ENCODE data around the gene KATNAL2.

The KATNAL2 gene

DNA sequence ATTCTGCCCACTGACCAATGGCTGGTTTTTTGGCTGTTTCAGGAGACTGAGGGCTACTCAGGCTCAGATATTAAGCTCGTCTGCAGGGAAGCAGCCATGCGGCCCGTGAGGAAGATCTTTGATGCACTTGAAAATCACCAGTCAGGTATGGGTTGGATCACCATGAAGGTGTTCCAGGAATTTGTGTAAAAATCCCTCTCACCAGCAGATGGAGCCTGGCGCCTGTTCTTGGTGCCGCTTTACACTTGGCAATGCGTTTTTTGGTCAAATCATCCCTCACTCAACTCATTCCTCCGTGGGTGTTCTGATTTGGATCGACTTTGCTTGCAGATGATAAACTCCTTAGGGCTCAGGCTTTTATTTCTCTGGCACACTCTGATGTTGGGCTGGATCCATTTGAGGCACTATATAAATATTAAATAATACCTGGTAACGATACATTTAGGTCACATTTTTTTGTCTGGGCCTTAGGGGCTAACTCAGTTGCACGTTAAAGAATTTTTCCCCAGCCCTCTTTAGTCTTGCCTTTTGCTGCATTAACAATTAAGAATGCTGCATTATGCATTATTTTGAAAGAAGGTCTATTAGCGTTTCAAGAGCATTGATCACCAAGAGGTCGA is 182.9 kb downstream of the KATNAL2 start:
- TF ChIP-seq, protein P1, sequence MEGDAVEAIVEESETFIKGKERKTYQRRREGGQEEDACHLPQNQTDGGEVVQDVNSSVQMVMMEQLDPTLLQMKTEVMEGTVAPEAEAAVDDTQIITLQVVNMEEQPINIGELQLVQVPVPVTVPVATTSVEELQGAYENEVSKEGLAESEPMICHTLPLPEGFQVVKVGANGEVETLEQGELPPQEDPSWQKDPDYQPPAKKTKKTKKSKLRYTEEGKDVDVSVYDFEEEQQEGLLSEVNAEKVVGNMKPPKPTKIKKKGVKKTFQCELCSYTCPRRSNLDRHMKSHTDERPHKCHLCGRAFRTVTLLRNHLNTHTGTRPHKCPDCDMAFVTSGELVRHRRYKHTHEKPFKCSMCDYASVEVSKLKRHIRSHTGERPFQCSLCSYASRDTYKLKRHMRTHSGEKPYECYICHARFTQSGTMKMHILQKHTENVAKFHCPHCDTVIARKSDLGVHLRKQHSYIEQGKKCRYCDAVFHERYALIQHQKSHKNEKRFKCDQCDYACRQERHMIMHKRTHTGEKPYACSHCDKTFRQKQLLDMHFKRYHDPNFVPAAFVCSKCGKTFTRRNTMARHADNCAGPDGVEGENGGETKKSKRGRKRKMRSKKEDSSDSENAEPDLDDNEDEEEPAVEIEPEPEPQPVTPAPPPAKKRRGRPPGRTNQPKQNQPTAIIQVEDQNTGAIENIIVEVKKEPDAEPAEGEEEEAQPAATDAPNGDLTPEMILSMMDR (IDR thresholded peaks at IDR 0.05; ENCODE audit: low read depth, low read length) = peak; percentile 79
- no peak overlapping the region for H3K4me3 ChIP-seq (ENCODE audit: low read depth, low read length)

DNA sequence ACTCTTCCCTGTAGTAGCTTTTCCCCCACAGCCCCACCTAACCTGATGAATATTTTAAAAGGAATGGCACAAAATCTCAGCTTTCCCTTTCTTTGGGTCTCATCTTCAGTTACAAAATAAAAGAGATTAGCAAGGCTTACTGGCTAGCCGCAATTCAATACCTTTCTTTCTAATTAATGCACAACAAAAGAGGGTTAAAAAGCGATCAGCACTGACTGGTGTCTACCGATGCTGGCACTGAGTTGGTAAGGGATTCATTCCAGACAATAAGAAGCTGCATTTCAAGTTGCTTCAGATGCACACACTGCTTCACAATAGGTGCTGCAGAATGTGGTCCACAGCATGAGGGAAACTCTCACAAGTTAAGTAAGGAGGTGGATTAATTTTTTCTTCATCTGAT is 191.0 kb downstream of the KATNAL2 start:
- no peak overlapping the region for H3K4me3 ChIP-seq (ENCODE audit: low read depth, low read length)
- TF ChIP-seq, protein P1 (IDR thresholded peaks at IDR 0.05; ENCODE audit: low read depth, low read length) = no peak

DNA sequence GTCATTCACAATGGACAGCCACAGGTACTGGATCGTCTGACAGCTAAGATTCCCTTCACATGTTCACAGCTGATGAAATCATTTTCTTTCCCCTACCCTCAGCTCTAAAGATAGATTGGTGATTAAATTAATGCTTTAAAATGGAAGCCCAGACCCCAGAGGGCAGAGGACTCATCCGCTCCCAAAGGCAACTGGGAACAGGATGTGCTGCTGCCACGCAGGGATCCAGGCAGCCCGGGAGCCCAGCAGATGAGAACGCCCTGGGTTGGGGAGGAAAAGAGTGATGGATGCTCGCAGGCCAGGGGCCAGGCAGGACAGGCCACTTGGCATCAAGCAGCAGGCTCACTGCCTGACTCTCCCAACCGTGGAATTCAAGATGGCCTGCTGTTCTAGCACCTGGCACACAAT is 191.6 kb downstream of the KATNAL2 start:
- H3K4me3 ChIP-seq (ENCODE audit: low read depth, low read length) = no peak overlapping the region
- TF ChIP-seq, protein P1 (IDR thresholded peaks at IDR 0.05; ENCODE audit: low read depth, low read length) = no peak

DNA sequence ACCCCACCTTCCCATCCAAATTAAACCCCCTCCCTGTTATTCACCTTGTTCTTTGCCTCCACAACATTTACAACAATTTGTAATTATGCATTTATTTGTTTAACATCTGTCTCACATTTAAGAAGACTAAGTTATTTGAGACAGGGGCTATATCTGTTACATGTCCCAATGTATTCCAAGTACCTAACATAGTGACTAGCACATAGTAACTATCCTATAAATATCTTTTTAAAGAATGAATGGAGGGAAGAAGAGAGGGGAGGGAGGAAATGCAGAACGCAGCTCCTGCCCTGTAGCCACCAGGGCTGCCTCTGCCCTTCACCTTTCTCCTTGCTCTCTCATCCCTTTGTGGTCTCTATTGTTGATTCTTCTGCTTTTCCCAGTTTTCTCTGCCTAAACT is 192.3 kb downstream of the KATNAL2 start:
- H3K4me3 ChIP-seq (ENCODE audit: low read depth, low read length) = no peak overlapping the region
- TF ChIP-seq, protein P1 (IDR thresholded peaks at IDR 0.05; ENCODE audit: low read depth, low read length) = no peak

DNA sequence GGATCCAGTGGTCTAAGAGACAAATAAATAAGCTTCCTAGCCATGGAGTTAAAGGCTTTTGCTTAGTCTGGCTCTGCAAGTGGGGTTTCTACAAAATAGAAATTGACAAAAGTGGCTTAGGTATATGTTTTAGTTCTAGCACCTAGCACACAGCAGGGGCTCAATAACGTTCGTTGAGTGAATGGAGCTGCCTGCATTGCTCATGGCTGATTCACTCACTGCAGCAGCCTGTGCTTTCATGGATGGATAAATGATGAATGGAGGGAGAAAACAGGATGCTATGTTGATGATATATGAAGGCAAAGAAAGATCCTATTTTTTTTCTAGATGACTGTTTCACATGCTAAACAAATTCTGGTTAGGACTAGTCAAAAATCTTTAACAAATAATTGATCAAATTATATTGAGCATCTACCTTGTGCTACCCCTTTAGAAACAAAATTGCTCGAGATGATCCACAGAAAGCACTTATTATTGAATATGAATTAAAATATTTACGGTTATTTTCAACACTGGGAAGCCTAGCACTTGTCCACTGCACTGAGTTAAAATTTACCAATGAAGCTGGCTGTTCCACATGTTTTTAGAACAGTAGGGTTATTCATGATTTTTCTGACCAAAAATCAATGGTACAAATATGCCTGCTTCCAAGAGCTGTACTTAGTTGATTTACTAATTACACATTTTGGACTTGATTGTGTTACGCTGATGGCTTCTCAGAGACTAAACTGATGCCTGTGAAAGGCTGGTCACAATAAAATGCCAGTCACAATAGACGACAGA is 193.3 kb downstream of the KATNAL2 start:
- H3K4me3 ChIP-seq (ENCODE audit: low read depth, low read length) = no peak overlapping the region
- TF ChIP-seq, protein P1 (IDR thresholded peaks at IDR 0.05; ENCODE audit: low read depth, low read length) = no peak

DNA sequence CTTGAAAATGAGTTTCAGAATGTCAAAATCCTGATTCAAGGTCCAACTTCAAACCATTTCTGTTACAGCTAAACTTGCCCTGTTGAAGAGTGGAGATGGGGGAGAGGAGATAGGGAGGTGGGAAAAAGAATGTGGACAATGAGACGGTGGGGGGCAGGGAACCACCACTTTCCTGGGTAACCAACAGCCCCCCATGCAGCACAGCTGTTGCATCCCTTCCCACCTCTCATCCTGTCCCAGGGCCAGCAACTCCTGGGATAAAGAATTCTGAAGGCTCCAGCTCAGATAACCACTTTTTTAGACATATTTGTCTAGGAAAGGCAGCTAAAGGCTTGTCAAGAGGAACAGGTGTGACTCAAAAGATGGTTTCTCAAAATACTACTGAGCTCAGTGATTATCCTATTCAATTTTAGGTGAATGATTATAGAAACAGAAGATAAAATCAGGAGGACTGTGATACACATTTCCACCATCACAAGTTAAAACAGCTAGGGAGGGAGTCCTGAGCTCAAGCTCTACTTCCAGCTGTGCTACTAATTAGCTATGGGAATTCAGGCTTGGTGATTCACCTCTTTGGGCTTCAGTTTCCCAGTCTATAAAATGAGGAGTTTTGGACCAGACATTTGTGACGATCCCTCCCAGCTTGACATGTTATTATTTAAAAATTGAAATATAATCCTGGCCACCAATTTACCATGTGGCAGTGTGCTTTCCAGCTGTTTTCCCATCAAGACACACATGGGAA is 196.6 kb downstream of the KATNAL2 start:
- TF ChIP-seq, protein P1 (IDR thresholded peaks at IDR 0.05; ENCODE audit: low read depth, low read length) = no peak
- no peak overlapping the region for H3K4me3 ChIP-seq (ENCODE audit: low read depth, low read length)

DNA sequence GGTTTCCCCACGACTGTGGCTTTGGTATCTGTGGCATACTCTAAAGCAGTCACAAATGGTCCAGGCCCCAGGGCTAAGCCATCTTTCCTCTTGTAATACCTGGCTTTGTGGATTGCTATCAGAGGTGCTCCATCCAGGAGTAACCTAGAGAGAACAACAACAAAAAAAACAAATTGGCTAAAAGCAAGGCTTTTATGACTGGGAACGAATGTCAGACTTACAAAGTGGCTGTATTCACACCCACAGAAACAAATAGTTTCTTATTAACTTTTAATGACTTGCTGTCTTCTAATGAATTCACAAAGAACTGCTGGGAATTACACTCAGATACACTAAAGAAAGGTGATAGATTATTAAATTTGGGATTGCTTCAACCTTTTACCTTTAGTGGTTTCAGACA is 197.8 kb downstream of the KATNAL2 start:
- TF ChIP-seq, protein P1 (IDR thresholded peaks at IDR 0.05; ENCODE audit: low read depth, low read length) = no peak

More for the DNA sequence above, 197.8 kb downstream of the KATNAL2 start:
- no peak overlapping the region for H3K4me3 ChIP-seq (ENCODE audit: low read depth, low read length)

Data from WI38 (cell line).